A549 (cell line): Measurements from ENCODE around the gene UCHL5.

ENCODE experiments used
- ATOH8 ChIP-seq: fragments of 250-450 bp; sonication (Bioruptor Pico); IDR thresholded peaks from 2 replicates; pipeline ENCODE4 v1.5.0; 2020; ENCODE audit warnings: low read depth, mild to moderate bottlenecking, moderate library complexity
- CTCF ChIP-seq: fragments of >200 bp; sonication (Bioruptor Twin); formaldehyde crosslinking; IDR thresholded peaks from 3 replicates; pipeline ENCODE4 v1.5.1; 2016
- FOXS1 ChIP-seq: fragments of 250-450 bp; sonication (Bioruptor Pico); IDR thresholded peaks from 2 replicates; pipeline ENCODE4 v1.5.0; 2020; ENCODE audit warnings: mild to moderate bottlenecking, moderate library complexity
- JUN ChIP-seq, 2 experiments: fragments of >200 bp; sonication (Bioruptor Twin); formaldehyde crosslinking; IDR thresholded peaks; 2 replicates in 1 of 2; 3 replicates in 1 of 2; pipeline ENCODE4 v1.6.1; 2016 to 2017
- POLR2A ChIP-seq: IDR thresholded peaks from 2 replicates; pipeline ENCODE4 v1.6.1; 2012; ENCODE audit warnings: mild to moderate bottlenecking, low read length
- REST ChIP-seq: fragments of 200-600 bp; sonication (generic); IDR thresholded peaks from 2 replicates; pipeline ENCODE4 v1.6.1; 2016; ENCODE audit warnings: antibody characterized with exemption, mild to moderate bottlenecking, moderate library complexity

DNA sequence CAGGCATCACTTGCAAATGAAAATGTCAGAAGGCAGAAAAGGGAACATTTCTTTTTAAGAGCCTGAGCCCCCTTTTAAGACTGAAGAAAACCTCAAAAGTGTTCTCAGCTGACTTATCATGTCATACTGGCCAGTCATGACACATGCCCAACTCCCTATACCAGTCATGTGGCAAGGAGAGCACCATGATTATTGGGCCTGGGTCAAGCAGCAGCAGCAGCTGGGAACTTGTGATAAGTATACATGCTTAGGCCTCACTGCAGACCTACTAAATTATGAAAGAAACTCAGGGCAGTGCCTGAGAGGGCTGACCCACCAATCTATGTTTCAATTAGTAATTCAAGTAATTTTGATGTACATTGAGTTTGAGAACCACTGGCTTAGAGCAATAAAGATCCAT is 8.9 kb upstream of the UCHL5 start:
- TF ChIP-seq POLR2A (no peak), CTCF (no peak), JUN (IDR thresholded peaks at IDR 0.05) (no peak), ATOH8 (CRISPR knock-in tag) (no peak), REST (no peak), FOXS1 (CRISPR knock-in tag) (no peak)
